Mononuclear cell (primary cell): ENCODE data around the gene TMEM271. TPM values are rescaled to one million over a fixed set of nuclear protein-coding genes. Genes with fewer than 3 reads are reported as not detected.

ENCODE experiments used
- H3K27me3 ChIP-seq: 2 replicates; pipeline ENCODE4 v1.6.0; 2011; ENCODE audit warnings: low read length, control low read depth; ENCODE audit not compliant: insufficient read depth
- H3K4me1 ChIP-seq: 2 replicates; pipeline ENCODE4 v1.5.1; 2011; ENCODE audit warnings: mild to moderate bottlenecking, low read length, control low read depth; ENCODE audit not compliant: insufficient read depth
- H3K4me3 ChIP-seq: 2 replicates; pipeline ENCODE4 v1.5.1; 2011; ENCODE audit warnings: mild to moderate bottlenecking, low read length, moderate library complexity
- H3K9me3 ChIP-seq: 2 replicates; pipeline ENCODE4 v1.5.1; 2011; ENCODE audit warnings: low read depth, mild to moderate bottlenecking, control low read depth, low read length
- total RNA-seq: library from RNA; depleted of rRNA; stranded (reverse); fragments of >200 nt; gene quantifications from one replicate; pipeline ENCODE4 v1.2.3, GENCODE V29; 2012

TMEM271 gene, protein sequence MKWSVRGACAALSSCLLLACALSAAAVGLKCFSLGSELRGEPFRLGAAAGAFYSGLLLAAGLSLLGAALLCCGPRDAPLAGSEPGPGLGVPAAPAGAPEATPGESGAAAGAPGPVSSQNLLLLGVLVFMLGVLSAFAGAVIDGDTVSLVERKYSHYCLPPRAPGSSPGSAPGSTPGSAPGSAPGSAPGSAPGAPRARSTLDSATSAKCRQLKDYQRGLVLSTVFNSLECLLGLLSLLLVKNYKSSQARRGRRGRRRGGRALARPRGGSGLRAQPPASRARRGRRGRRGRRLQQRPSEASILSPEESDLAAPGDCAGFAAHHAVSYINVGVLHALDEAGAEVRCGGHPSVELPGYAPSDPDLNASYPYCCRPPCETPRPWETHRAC
- total RNA-seq: not detected

DNA sequence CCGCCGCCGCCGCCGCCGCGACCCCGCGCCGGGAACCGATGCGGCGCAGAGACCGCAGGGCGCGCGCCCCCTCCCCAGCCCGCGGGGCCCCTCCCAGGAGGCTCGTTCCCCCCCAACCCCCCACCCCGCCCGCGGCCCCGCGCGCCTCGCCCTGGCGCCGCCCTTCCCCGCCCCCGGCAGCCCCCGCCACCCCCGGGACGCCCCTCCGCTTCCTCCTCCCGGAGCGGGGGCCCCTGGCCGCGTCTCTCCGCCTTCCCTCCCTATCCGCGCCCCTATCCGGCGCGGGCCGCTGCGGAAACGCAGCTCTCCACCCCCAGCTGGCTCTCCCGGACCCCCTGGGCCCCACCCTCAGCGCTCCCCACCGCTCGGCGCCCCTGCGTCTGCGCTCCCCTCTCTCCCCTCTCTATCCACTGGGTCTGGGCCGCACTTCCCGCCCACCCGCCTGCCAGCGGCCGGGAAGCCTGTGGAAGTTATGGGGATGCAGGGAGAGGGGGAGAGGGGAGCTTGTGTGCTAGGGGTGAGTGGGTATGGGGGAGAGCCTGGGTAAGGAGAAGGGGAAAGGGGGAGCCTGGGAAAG is at the start of gene TMEM271:
Gene TMEM271, minus strand, starts transcription at position 51 of the 577 bp plus-strand sequence. CDS start 233 bp downstream, outside the sequence.
- Histone ChIP-seq H3K27me3 (peaks cover 50% of the 10 kb centered on the region), H3K4me3 (no peak within 1 kb of the TSS), H3K9me3 (no peaks in the 10 kb centered on the region), H3K4me1 (no peaks in the 10 kb centered on the region)

DNA sequence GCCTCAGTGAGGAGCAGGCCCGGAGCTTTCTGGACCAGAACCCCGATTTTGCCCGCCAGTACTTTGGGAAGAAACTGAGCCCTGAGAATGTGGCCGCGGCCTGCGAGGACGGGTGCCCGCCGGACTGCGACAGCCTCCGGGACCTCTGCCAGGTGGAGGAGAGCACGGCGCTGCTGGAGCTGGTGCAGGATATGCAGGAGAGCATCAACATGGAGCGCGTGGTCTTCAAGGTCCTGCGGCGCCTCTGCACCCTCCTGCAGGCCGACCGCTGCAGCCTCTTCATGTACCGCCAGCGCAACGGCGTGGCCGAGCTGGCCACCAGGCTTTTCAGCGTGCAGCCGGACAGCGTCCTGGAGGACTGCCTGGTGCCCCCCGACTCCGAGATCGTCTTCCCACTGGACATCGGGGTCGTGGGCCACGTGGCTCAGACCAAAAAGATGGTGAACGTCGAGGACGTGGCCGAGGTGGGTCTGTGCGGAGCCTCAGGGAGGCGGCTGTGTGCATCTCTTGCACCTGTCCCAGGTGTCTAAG is 49.6 kb upstream of the TMEM271 start:
- Histone ChIP-seq H3K27me3 (no peaks in the 10 kb centered on the region), H3K9me3 (no peaks in the 10 kb centered on the region), H3K4me3 (no peak overlapping the region), H3K4me1 (no peaks in the 10 kb centered on the region)

DNA sequence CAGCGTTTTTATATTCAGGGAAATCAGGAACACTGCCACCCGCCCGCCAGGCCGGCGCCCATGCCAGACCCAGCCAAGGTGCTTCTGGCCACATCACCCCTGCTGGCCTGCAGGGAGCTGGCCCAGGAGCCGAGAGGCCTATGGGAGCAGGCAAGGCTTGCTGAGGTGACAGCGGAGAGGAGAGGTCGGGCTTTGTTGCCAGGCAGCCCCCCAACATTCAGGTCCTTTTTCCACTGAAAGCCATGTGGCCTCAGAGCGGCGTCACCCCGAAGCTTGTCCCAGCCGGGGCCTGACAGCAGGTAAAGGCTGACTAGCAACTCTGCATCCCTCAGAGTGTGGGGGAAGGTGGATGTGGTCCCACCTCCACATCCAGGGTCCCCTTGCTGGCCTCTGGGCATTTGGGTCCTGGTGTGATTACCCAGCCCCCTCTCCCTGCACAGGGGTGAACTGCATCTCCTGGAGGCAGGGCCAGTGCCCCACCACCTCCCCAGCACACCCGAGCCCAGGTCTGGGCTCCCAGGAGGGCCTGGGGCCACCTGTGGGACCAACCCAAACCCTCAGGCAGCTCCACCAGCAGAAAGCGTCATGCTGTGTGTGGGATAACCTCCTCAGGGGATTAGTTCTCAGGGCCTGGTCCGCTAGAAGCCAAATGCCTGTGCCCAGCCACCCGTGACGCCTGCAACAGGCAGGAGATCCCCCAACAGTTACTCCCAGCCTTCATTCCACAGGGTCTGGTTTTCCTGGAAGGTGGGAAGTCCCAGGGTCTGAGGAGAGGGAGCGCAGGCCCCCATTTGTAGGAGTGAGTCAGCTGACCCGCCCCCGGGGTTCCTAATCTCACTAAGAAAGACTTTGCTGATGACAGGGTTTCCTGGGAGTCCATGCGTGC is 48.9 kb upstream of the TMEM271 start, which contains the start of gene PDE6B:
Gene PDE6B, plus strand, starts transcription at position 869 of the 886 bp plus-strand sequence. CDS start 54 bp downstream, outside the sequence.
- Histone ChIP-seq H3K4me3 (no peak within 1 kb of the TSS), H3K4me1 (no peaks in the 10 kb centered on the region), H3K27me3 (no peaks in the 10 kb centered on the region), H3K9me3 (no peaks in the 10 kb centered on the region)

DNA sequence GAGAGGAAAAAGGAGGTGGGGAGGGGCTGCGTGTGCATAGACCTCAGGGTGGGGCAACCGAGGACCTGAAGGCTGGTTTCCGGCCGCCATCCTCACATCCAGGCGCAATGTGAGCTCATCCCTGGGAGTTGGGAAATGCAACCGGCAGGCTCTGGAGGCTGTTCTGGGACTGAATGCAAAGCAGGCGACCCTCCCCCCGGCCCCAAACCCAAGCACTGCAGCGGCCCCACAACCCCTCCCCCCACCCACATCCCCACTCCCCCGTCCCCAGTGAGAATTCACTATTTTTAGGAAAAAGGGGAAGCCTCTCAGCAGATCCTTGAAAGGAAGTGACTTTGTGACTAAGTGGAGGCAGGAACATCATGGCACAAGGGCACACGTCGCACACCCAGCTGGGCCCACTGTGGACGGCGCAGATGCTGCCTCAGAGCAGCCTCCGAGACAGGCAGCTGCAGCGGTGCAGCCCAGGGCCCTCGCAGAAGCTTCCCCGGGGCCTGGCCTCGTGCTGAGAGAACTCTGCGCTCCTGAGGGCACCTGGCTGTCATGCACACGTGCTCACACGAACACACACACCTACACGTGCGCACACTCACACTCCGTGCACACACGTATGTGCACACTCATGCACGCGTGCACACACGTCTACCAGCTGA is 47.9 kb upstream of the TMEM271 start:
- Histone ChIP-seq H3K27me3 (no peaks in the 10 kb centered on the region), H3K4me1 (no peaks in the 10 kb centered on the region), H3K4me3 (no peak overlapping the region), H3K9me3 (no peaks in the 10 kb centered on the region)

DNA sequence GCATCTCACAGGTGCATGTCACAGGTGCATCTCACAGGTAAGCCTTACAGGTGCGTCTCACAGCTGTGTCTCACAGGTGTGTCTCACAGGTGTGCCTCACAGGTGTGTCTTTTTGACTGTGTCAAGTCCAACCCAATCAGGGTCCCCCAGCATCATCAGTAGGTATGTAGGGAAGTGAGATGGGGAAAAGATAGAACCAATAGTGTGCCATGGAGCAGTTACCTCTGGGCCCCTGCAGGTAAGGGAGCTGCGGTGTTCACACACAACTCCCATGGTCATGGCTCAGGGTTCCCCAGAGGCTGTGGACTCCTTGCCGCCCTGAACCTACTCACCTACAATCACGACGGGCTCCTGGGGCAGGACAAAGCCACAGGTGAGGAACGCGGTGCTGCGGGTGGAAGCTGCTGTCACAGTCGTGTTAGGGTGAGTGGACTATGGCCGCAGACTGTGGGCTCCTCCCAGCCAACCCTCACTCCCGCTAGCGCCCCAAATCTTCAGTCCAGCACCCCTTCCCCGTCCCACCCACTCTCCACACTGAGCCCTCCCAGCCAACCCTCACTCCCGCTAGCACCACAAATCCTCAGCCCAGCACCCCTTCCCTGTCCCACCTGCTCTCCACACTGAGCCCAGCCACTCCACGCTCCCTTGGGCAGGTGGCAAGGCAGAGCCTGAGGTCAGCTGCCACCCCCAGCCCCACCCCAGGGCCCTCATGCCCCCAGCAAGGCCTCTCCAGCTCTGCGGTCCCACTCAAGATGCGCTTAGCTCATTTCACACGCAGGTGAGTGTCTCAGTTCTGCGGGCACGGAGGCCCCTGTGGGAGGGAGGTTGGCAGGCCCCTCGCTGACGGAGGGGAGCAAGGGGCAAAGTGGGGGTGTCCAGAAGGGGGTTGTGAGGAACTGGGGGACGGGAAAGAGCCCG is 47.2 kb upstream of the TMEM271 start:
- no peaks in the 10 kb centered on the region for H3K9me3 ChIP-seq
- H3K4me1 ChIP-seq: no peaks in the 10 kb centered on the region
- no peak overlapping the region for H3K4me3 ChIP-seq
- no peaks in the 10 kb centered on the region for H3K27me3 ChIP-seq

DNA sequence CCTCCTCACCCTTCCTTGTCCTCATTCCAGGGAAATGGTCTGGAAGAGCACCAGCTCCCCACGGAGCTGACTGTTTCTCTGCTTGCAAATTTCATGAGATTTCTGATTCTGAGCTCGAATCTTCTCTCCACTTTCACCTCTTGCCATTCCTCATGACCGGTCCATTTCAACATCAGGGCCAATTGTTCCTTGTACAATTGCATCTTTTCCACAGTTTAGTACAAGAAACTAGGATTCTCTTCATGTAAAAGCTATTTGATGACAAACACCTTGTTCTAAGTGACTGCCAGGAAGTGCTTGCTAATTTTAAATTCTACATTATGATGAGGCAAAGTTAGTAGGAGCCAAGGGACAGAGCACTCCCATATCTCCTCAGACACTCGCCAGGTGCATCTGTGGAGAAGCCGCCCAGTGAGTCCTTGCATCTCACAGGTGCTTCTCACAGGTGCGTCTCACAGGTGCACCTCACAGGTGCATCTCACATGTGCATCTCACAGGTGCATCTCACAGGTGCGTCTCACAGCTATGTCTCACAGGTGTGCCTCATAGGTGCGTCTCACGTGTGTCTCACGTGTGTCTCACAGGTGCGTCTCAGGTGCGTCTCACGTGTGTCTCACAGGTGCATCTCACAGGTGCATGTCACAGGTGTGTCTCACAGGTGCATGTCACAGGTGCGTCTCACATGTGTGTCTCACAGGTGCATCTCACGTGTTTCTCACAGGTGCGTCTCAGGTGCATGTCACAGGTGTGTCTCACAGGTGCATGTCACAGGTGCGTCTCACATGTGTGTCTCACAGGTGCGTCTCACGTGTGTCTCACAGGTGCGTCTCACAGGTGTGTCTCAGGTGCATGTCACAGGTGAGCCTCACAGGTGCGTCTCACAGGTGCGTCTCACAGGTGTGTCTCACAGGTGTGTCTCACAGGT is 46.2 kb upstream of the TMEM271 start:
- H3K4me3 ChIP-seq: no peak overlapping the region
- no peaks in the 10 kb centered on the region for H3K4me1 ChIP-seq
- no peaks in the 10 kb centered on the region for H3K27me3 ChIP-seq
- no peaks in the 10 kb centered on the region for H3K9me3 ChIP-seq

DNA sequence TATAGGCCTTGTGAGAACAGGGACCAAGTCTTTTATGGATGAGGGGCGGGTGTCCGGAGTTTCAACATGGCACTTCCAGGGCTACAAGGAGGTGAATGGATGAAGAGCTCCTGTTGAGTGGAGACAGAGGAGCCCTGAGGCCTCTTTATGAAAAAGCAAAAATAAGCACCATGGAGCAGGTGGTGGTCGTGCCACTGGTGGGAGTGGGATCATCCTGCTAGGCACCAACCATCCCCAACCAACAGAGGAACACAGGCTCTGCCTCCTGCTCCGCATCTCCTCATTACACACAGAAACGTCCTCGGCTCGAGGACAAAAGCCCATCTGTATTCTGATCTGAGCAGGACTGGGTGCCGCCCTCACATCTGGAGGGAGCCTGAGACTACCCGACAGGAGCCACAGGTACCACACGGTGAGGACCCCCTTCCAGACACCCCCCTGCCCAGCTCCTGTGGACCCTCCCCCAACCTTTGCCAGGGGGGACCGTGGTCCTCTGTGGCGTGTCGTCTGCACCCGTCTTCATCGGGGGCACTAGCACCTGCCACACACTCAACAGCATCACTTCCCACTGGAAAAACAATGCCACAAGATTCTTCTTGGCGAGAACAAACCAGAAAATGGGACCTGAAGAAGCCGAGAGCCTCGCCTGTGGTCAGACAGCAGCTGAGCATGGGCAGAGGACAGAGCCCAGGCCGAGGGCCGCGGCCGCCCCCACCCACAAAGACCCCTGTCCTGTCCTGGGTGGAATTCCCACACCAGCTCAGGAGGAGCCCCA is 45.4 kb upstream of the TMEM271 start:
- Histone ChIP-seq H3K4me1 (no peaks in the 10 kb centered on the region), H3K27me3 (no peaks in the 10 kb centered on the region), H3K4me3 (no peak overlapping the region), H3K9me3 (no peaks in the 10 kb centered on the region)

DNA sequence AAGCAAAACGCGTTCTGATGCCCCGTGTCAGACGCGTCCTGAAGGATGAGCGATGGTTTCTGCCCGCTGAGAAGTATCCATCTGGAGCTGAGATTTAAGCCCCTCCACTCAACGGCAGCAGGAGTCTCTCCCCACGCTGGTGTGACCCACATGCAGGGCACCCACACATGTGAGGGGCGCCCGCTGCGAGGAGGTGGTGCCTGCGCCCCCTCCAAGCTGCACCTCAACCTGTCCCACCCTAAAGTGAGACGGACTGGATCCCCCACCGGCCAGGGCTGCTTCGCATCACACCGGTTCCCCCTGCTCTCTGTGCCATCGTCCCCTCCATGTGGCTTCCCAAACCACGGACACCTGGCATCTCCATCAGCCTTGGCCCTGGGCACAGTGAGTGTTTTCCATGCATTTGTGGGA is 44.8 kb upstream of the TMEM271 start:
- H3K9me3 ChIP-seq: no peaks in the 10 kb centered on the region
- H3K4me3 ChIP-seq: no peak overlapping the region
- H3K27me3 ChIP-seq: no peaks in the 10 kb centered on the region
- no peaks in the 10 kb centered on the region for H3K4me1 ChIP-seq

DNA sequence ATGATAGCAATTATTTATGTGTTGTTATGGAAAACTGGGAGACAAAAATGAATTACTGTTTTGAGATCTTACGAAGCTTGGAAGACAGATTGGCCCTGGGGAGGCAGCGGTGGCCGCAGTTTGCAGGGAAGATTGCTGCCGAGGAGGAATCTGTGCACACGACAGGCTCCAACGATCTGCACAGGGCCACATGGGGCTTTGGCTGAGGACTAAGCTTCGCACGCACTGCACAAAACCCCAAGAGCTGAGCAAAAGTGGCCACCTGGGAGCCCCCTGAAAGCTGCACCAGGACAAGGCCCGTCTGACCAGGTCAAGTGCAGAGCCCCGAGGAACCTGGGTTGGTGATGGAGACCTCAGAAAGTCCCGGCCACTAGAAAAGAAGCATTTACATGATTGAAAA is 44.1 kb upstream of the TMEM271 start:
- no peaks in the 10 kb centered on the region for H3K27me3 ChIP-seq
- H3K4me3 ChIP-seq: no peak overlapping the region
- H3K9me3 ChIP-seq: no peaks in the 10 kb centered on the region
- no peaks in the 10 kb centered on the region for H3K4me1 ChIP-seq

DNA sequence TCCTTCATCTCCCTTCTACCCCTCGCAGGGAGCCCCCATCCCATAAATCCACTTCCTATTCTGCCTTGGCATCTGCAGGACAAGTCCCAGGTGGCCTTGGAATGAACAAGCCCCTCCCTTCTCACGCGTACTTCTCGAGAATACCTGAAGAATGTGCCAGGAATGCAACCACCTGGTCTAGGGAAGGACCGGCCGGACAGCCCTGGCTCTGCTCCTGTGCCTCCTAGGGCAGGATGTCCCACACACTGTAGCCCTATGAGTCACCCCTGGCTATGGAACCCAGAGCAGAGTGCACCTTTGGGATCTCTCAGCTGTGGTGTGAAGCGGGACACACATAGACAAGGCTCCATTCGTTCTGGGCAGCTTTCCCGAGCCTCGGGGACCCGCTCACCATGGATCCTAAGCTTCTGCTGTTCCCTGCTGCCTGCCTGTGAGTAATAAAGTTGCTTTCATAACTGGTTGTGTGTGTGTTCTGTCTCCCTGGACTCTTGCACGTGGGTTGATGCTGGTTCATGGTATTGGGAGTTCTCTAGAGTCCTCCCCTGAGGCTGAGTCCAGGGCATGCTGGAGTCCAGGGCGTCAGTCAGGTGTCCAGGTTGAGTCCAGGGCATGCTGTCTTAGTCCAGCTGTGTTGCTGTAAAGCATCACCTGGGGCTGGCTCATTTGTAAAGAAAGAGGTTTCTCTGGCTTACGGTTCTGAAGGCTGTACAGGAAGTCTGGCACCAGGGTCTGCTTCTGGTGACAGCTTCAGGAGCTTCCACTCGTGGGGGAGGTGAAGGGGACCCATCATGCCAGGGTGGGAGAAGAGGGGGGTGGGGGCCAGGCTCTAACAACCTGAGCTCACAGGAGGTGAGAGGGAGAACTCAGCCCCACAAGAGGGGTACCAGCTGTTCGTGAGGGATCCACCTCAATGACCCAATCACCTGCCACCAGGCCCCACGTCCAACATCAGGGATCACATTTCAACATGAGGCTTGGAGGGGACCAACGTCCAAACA is 41.8 kb upstream of the TMEM271 start:
- H3K27me3 ChIP-seq: no peaks in the 10 kb centered on the region
- no peaks in the 10 kb centered on the region for H3K4me1 ChIP-seq
- no peaks in the 10 kb centered on the region for H3K9me3 ChIP-seq
- H3K4me3 ChIP-seq: no peak overlapping the region

DNA sequence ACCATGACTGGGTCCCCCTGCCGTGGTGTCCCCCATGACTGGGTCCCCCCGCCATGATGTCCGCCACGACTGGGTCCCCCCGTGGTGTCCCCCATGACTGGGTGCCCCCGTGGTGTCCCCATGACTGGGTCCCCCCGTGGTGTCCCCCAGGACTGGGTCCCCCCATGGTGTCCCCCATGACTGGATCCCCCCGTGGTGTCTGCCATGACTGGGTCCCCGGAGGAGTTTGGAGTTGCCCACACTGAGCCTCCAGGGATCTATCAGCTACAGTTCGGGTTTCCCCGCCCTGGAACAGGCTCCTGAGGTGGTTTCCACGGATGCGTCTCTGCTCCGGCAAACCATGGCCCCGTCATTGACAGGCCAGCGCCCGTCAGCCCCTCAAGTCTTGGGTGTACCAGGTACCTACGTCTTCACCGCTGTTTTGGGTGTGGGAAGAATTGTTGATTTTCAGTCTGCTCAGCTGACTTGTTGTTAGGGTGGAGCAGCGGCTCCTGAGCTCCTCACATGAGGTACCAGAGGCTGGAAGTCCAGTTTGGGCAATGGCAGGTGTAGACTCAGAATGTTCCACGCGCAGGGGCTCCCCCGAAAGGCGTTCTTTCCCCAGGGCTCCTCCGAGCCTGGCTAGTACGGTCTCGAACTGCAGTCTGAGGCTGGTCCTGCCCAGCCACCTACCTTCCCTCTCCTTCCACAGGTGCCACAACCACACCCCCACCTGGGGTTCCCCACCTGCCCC is 41.0 kb upstream of the TMEM271 start:
- Histone ChIP-seq H3K9me3 (no peaks in the 10 kb centered on the region), H3K27me3 (no peaks in the 10 kb centered on the region), H3K4me3 (no peak overlapping the region), H3K4me1 (no peaks in the 10 kb centered on the region)
